ENCODE measurements around the gene SUSD1. TPM values are rescaled to one million over a fixed set of nuclear protein-coding genes. Genes with fewer than 3 reads are reported as not detected.

Gene SUSD1
- total RNA-seq, 1 experiment from 2014 or later, result 7.9 TPM

DNA sequence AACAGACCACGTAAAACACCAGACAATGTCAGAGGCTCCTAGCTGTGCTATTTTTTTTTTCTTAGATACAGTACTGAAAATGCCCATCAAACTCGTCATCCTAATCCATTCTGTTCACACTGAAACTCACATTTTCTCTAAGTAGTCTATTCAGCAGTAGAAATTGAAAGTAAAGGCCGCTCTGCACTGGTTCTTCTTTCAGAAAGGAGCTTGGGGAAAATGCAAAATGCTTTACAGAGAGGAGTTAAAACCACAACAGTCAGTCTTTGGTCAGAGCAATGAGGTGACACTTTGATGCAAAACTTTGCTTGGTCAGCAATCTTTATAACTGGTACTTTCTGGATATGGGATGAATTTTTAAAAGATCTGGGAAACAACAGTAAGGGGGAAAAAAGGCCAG, 43.8 kb upstream of the SUSD1 start:
- H3K27ac ChIP-seq (ENCODE audit: low read depth, low read length), result no peak overlapping the region
- peaks cover 4 to 10% of the 10 kb centered on the region in 2 experiments; a peak in 2 of 4 replicates for H3K36me3 ChIP-seq (ENCODE audit: control insufficient read depth in 1 of 2, insufficient read depth in 2 of 2, low read length in 2 of 2)
- H2AFZ ChIP-seq (ENCODE audit: low read depth, low read length, poor library complexity, severe bottlenecking), result no peak overlapping the region
- H3K9ac ChIP-seq (ENCODE audit: low read length), result no peak overlapping the region
- intact Hi-C loops (cut with micrococcal nuclease), result no loop called here
- no peak overlapping the region for H3K4me2 ChIP-seq (ENCODE audit: low read length)
- no peak for ATAC-seq
- BruUV-seq (replicated peaks), result no TSS peak
- ChIA-PET CTCF (no interaction called here), POLR2A (no interaction called here), RAD21 (ENCODE audit: low non-redundant PET in 1 of 2, low total read pairs in 2 of 2, uncharacterized antibody in 2 of 2, unreplicated experiment in 2 of 2) (no interaction called here)
- TF ChIP-seq FOSL1 (IDR thresholded peaks at IDR 0.05; ENCODE audit: low read depth) (no peak), ZNF274 (IDR thresholded peaks at IDR 0.05; ENCODE audit: low read depth, low read length) (no peak), POLR2AphosphoS5 (IDR thresholded peaks at IDR 0.05; ENCODE audit: low read depth, low read length) (no peak), SIN3A (IDR thresholded peaks at IDR 0.05; ENCODE audit: low read depth) (no peak), EGR1 (IDR thresholded peaks at IDR 0.05; ENCODE audit: low read depth) (no peak), POLR2A (IDR thresholded peaks at IDR 0.05; ENCODE audit: borderline replicate concordance, extremely low read depth, insufficient read depth, insufficient read length) (no peak)
- TF ChIP-seq, protein P1, sequence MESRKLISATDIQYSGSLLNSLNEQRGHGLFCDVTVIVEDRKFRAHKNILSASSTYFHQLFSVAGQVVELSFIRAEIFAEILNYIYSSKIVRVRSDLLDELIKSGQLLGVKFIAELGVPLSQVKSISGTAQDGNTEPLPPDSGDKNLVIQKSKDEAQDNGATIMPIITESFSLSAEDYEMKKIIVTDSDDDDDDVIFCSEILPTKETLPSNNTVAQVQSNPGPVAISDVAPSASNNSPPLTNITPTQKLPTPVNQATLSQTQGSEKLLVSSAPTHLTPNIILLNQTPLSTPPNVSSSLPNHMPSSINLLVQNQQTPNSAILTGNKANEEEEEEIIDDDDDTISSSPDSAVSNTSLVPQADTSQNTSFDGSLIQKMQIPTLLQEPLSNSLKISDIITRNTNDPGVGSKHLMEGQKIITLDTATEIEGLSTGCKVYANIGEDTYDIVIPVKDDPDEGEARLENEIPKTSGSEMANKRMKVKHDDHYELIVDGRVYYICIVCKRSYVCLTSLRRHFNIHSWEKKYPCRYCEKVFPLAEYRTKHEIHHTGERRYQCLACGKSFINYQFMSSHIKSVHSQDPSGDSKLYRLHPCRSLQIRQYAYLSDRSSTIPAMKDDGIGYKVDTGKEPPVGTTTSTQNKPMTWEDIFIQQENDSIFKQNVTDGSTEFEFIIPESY (IDR thresholded peaks at IDR 0.05; ENCODE audit: extremely low read depth, insufficient replicate concordance, low read length), result no peak
- TF ChIP-seq, protein P2, sequence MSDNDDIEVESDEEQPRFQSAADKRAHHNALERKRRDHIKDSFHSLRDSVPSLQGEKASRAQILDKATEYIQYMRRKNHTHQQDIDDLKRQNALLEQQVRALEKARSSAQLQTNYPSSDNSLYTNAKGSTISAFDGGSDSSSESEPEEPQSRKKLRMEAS (IDR thresholded peaks at IDR 0.05), result no peak
- TF ChIP-seq, protein P3, sequence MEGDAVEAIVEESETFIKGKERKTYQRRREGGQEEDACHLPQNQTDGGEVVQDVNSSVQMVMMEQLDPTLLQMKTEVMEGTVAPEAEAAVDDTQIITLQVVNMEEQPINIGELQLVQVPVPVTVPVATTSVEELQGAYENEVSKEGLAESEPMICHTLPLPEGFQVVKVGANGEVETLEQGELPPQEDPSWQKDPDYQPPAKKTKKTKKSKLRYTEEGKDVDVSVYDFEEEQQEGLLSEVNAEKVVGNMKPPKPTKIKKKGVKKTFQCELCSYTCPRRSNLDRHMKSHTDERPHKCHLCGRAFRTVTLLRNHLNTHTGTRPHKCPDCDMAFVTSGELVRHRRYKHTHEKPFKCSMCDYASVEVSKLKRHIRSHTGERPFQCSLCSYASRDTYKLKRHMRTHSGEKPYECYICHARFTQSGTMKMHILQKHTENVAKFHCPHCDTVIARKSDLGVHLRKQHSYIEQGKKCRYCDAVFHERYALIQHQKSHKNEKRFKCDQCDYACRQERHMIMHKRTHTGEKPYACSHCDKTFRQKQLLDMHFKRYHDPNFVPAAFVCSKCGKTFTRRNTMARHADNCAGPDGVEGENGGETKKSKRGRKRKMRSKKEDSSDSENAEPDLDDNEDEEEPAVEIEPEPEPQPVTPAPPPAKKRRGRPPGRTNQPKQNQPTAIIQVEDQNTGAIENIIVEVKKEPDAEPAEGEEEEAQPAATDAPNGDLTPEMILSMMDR (IDR thresholded peaks at IDR 0.05 in 2 of 3, conservative IDR thresholded peaks at IDR 0.05 in 1 of 3; ENCODE audit: borderline replicate concordance in 1 of 3, insufficient read depth in 1 of 3, low read depth in 2 of 3, low read length in 2 of 3), result no peak
- TF ChIP-seq, protein P4, sequence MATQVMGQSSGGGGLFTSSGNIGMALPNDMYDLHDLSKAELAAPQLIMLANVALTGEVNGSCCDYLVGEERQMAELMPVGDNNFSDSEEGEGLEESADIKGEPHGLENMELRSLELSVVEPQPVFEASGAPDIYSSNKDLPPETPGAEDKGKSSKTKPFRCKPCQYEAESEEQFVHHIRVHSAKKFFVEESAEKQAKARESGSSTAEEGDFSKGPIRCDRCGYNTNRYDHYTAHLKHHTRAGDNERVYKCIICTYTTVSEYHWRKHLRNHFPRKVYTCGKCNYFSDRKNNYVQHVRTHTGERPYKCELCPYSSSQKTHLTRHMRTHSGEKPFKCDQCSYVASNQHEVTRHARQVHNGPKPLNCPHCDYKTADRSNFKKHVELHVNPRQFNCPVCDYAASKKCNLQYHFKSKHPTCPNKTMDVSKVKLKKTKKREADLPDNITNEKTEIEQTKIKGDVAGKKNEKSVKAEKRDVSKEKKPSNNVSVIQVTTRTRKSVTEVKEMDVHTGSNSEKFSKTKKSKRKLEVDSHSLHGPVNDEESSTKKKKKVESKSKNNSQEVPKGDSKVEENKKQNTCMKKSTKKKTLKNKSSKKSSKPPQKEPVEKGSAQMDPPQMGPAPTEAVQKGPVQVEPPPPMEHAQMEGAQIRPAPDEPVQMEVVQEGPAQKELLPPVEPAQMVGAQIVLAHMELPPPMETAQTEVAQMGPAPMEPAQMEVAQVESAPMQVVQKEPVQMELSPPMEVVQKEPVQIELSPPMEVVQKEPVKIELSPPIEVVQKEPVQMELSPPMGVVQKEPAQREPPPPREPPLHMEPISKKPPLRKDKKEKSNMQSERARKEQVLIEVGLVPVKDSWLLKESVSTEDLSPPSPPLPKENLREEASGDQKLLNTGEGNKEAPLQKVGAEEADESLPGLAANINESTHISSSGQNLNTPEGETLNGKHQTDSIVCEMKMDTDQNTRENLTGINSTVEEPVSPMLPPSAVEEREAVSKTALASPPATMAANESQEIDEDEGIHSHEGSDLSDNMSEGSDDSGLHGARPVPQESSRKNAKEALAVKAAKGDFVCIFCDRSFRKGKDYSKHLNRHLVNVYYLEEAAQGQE (IDR thresholded peaks at IDR 0.05; ENCODE audit: low read depth), result no peak
- TF ChIP-seq, protein P5, sequence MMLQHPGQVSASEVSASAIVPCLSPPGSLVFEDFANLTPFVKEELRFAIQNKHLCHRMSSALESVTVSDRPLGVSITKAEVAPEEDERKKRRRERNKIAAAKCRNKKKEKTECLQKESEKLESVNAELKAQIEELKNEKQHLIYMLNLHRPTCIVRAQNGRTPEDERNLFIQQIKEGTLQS (IDR thresholded peaks at IDR 0.05), result no peak
- 0 out of 2 replicates have a peak, but pooled peaks cover 5% of the 10 kb centered on the region for H3K9me2 ChIP-seq (ENCODE audit: insufficient read depth)
- no peak overlapping the region for H3K4me3 ChIP-seq (replicated peaks in 1 of 2; ENCODE audit: low read depth in 1 of 2, low read length in 2 of 2)
- H3K4me1 ChIP-seq (ENCODE audit: control insufficient read depth in 1 of 2, insufficient read depth in 2 of 2, low read length in 2 of 2), result no peaks in the 10 kb centered on the region
- DNase-seq (ENCODE audit: low read depth, low spot score), result no peak
- H3K9me3 ChIP-seq (ENCODE audit: control insufficient read depth in 1 of 2, insufficient read depth in 1 of 2, low read depth in 1 of 2, low read length in 2 of 2), result no peaks in the 10 kb centered on the region
- H3K79me2 ChIP-seq (ENCODE audit: insufficient read depth, low read length), result no peaks in the 10 kb centered on the region
- peaks cover 4% of the 10 kb centered on the region; the same call in 1 of the 2 replicates for H4K20me1 ChIP-seq (ENCODE audit: insufficient read depth)
- no peaks in the 10 kb centered on the region for H3K27me3 ChIP-seq (ENCODE audit: insufficient read depth, low read length)

Data from HCT116 (cell line).